ENCODE data around the gene AIMP2.
A peak's percentile ranks its signal among the peaks of the same experiment; 100 is the strongest.
"Not testable (repeated sequence)": the region's sequence is repeated elsewhere in the genome, so short reads cannot be mapped to it uniquely, and the experiment has no call there.

Gene AIMP2

DNA sequence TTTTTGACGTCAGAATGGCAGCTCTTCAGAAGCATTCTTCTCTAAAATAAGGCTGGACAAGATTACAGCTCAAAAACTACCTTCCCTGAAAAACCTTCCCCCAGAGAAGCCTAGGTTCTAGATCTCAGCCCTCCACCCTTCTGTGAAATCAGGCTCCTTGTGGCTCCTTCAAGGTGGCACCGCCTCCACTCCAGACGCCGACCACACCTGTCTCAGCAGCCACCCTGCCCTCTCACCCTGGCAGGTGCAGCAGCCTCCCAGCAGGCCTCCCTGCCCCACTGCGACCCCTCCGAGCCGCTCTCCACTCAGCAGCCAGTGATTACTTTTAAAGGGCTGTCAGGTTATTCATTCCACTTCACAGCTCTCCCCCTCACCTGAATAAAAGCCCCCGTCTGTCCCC, 35.5 kb upstream of the AIMP2 start:
- not testable (repeated sequence) for H3K23ac ChIP-seq (ENCODE audit: low read depth, low read length, poor library complexity); H2BK12ac ChIP-seq (ENCODE audit: low read length)
- WGBS, 2 donors (ENCODE audit: extremely low coverage in 2 of 2, insufficient read length in 2 of 2, insufficient replicate concordance in 1 of 2) = no CpG with 5 or more reads among the region's 8 CpGs

DNA sequence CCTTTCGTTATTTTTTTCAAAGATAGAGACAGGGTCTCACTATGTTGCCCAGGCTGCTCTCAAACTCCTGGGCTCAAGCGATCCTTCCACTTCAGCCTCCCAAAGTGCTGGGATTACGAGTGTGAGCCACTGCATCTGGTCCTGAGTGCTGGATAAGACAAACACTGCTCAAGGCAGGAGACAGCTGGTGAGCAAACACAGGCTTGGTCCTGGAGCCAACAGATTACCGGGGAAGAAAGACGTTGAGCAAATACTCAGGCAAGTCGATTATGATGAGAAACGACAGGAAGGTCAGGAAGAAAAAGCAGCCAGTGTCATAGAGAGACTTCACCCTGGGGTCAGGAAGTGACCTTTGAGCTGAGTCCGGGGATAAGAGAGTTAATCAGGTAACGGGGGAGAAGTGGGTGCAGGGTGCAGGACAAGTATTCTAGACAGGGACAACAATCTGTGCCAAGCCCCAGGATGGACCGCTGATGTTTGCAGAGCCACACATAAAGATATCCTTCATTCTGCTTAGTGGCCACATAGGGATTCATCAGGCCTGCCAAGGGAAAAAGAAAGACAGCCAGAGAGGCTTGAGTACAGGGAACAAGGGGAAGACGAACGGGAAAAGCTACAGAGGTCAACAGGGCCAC, 29.3 kb upstream of the AIMP2 start:
- not testable (repeated sequence) for H3K4me3 ChIP-seq (ENCODE audit: low read length in 2 of 2); H3K4me2 ChIP-seq (ENCODE audit: insufficient read depth, low read length, poor library complexity, severe bottlenecking); H4K91ac ChIP-seq (ENCODE audit: low read depth, low read length, poor library complexity); H3K4ac ChIP-seq (ENCODE audit: low read length); H3K18ac ChIP-seq (ENCODE audit: low read length); H3K27me3 ChIP-seq (ENCODE audit: control insufficient read depth in 3 of 3, insufficient read depth in 3 of 3, low read depth in 1 of 3, low read length in 3 of 3); H4K8ac ChIP-seq (ENCODE audit: low read depth, low read length); H3K27ac ChIP-seq (replicated peaks; ENCODE audit: low read length); H3K14ac ChIP-seq (ENCODE audit: low read length); H2BK15ac ChIP-seq (ENCODE audit: low read length); DNase-seq (ENCODE audit: low spot score); H2AK5ac ChIP-seq (ENCODE audit: low read depth, low read length); H2AFZ ChIP-seq (ENCODE audit: low read length); H3K23ac ChIP-seq (ENCODE audit: low read depth, low read length, poor library complexity); H2BK120ac ChIP-seq (ENCODE audit: low read depth, low read length); H3K79me1 ChIP-seq (ENCODE audit: low read depth, low read length); H2BK5ac ChIP-seq (ENCODE audit: low read length); H3K9ac ChIP-seq (ENCODE audit: low read depth, low read length, poor library complexity); H3K4me1 ChIP-seq (ENCODE audit: control insufficient read depth in 2 of 2, insufficient read depth in 1 of 2, low read depth in 1 of 2, low read length in 2 of 2); H3K9me3 ChIP-seq (replicated peaks in 1 of 2; ENCODE audit: control insufficient read depth in 2 of 2, insufficient read depth in 1 of 2, low read depth in 1 of 2, low read length in 2 of 2); H2BK12ac ChIP-seq (ENCODE audit: low read length)
- H3K36me3 ChIP-seq (replicated peaks in 1 of 2; ENCODE audit: control insufficient read depth in 2 of 2, insufficient read depth in 2 of 2, low read length in 2 of 2) = peaks cover 0 to 20% of the 10 kb centered on the region in 2 donors
- no CpG with 5 or more reads among the region's 12 CpGs for WGBS, 2 donors (ENCODE audit: extremely low coverage in 2 of 2, insufficient read length in 2 of 2, insufficient replicate concordance in 1 of 2)

More for the DNA sequence above, 35.5 kb upstream of the AIMP2 start:
- not testable (repeated sequence) for H2BK120ac ChIP-seq (ENCODE audit: low read depth, low read length); H3K79me1 ChIP-seq (ENCODE audit: low read depth, low read length); H3K4me1 ChIP-seq (ENCODE audit: control insufficient read depth in 2 of 2, insufficient read depth in 1 of 2, low read depth in 1 of 2, low read length in 2 of 2); H2AFZ ChIP-seq (ENCODE audit: low read length); H3K4me2 ChIP-seq (ENCODE audit: insufficient read depth, low read length, poor library complexity, severe bottlenecking); H3K9ac ChIP-seq (ENCODE audit: low read depth, low read length, poor library complexity); H2AK5ac ChIP-seq (ENCODE audit: low read depth, low read length); H3K18ac ChIP-seq (ENCODE audit: low read length); H3K9me3 ChIP-seq (replicated peaks in 1 of 2; ENCODE audit: control insufficient read depth in 2 of 2, insufficient read depth in 1 of 2, low read depth in 1 of 2, low read length in 2 of 2); H2BK15ac ChIP-seq (ENCODE audit: low read length); DNase-seq (ENCODE audit: low spot score); H2BK5ac ChIP-seq (ENCODE audit: low read length); H3K27me3 ChIP-seq (ENCODE audit: control insufficient read depth in 3 of 3, insufficient read depth in 3 of 3, low read depth in 1 of 3, low read length in 3 of 3); H3K4ac ChIP-seq (ENCODE audit: low read length); H3K36me3 ChIP-seq (replicated peaks in 1 of 2; ENCODE audit: control insufficient read depth in 2 of 2, insufficient read depth in 2 of 2, low read length in 2 of 2); H4K91ac ChIP-seq (ENCODE audit: low read depth, low read length, poor library complexity); H3K27ac ChIP-seq (replicated peaks; ENCODE audit: low read length); H3K4me3 ChIP-seq (ENCODE audit: low read length in 2 of 2); H4K8ac ChIP-seq (ENCODE audit: low read depth, low read length); H3K14ac ChIP-seq (ENCODE audit: low read length)

DNA sequence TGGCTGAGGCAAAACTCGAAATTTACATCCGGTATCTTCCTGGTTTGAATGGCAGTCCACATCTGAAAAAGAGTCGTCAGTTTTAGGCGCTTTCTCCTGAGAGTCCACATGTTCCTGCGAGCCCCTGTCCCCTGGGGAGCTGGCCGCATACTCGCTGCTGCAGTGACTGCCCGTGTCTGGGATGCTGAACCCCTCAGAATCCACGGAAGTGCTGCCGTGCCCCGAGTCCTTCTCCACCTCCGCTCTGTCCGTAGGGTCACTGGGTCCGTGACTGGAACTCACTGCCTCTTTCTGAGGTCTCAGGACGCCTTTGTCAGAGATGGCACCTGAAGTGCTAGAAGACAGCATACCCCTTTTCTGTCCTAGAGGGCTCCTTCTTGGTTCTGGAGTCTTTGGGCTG, 22.0 kb upstream of the AIMP2 start:
- not testable (repeated sequence) for H3K18ac ChIP-seq (ENCODE audit: low read length); H3K23ac ChIP-seq (ENCODE audit: low read depth, low read length, poor library complexity); H3K79me1 ChIP-seq (ENCODE audit: low read depth, low read length); H4K91ac ChIP-seq (ENCODE audit: low read depth, low read length, poor library complexity); H3K4me3 ChIP-seq (ENCODE audit: low read length in 2 of 2); H2AK5ac ChIP-seq (ENCODE audit: low read depth, low read length); H3K27ac ChIP-seq (replicated peaks; ENCODE audit: low read length); H3K4me1 ChIP-seq (ENCODE audit: control insufficient read depth in 2 of 2, insufficient read depth in 1 of 2, low read depth in 1 of 2, low read length in 2 of 2); H3K27me3 ChIP-seq (ENCODE audit: control insufficient read depth in 3 of 3, insufficient read depth in 3 of 3, low read depth in 1 of 3, low read length in 3 of 3); DNase-seq (ENCODE audit: low spot score); H3K4ac ChIP-seq (ENCODE audit: low read length); H3K9me3 ChIP-seq (replicated peaks in 1 of 2; ENCODE audit: control insufficient read depth in 2 of 2, insufficient read depth in 1 of 2, low read depth in 1 of 2, low read length in 2 of 2); H3K14ac ChIP-seq (ENCODE audit: low read length); H3K9ac ChIP-seq (ENCODE audit: low read depth, low read length, poor library complexity); H3K4me2 ChIP-seq (ENCODE audit: insufficient read depth, low read length, poor library complexity, severe bottlenecking); H4K8ac ChIP-seq (ENCODE audit: low read depth, low read length); H2BK120ac ChIP-seq (ENCODE audit: low read depth, low read length); H2BK15ac ChIP-seq (ENCODE audit: low read length); H2BK12ac ChIP-seq (ENCODE audit: low read length); H2AFZ ChIP-seq (ENCODE audit: low read length); H2BK5ac ChIP-seq (ENCODE audit: low read length)
- H3K36me3 ChIP-seq (replicated peaks in 1 of 2; ENCODE audit: control insufficient read depth in 2 of 2, insufficient read depth in 2 of 2, low read length in 2 of 2) = peaks cover 0 to 59% of the 10 kb centered on the region in 2 donors
- no CpG with 5 or more reads among the region's 15 CpGs for WGBS, 2 donors (ENCODE audit: extremely low coverage in 2 of 2, insufficient read length in 2 of 2, insufficient replicate concordance in 1 of 2)

DNA sequence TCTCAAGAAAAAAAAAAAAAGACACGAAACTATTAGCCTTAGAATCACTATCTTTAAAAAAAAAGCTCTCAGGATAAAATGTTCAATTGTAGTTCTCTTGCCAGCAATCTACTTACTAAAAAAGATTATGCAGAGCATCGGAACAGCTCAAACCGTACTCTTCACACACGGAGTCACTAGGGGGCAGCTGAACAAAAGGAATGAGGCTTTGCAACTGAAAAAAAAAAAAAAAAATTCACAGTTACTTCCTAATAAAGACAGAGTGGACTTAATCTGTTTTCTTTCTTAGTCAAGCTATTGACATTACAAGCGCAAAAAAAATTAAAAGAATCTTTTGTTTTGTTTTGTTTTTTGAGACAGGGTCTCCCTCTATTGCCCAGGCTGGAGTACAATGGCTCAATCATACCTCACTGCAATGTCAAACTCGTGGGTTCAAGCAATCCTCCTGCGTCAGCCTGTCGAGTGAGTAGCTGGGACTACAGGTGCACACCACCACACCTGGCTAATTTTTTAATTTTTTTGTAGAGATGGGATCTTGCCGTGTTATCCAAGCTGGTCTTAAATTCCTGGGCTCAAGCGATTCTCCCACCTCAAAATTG, 11.8 kb upstream of the AIMP2 start:
- Histone ChIP-seq H2AFZ (ENCODE audit: low read length) (no peak overlapping the region), H3K18ac (ENCODE audit: low read length) (no peak overlapping the region), H2BK15ac (ENCODE audit: low read length) (no peak overlapping the region), H3K4me1 (ENCODE audit: control insufficient read depth in 2 of 2, insufficient read depth in 1 of 2, low read depth in 1 of 2, low read length in 2 of 2) (no peaks in the 10 kb centered on the region), H3K27ac (replicated peaks; ENCODE audit: low read length) (no peak overlapping the region), H3K14ac (ENCODE audit: low read length) (no peak overlapping the region), H3K36me3 (replicated peaks in 1 of 2; ENCODE audit: control insufficient read depth in 2 of 2, insufficient read depth in 2 of 2, low read length in 2 of 2) (peaks cover 15 to 87% of the 10 kb centered on the region in 2 donors), H3K4me3 (ENCODE audit: low read length in 2 of 2) (no peak overlapping the region), H3K4ac (ENCODE audit: low read length) (no peak overlapping the region), H2BK12ac (ENCODE audit: low read length) (no peak overlapping the region), H3K23ac (ENCODE audit: low read depth, low read length, poor library complexity) (no peak overlapping the region), H3K27me3 (ENCODE audit: control insufficient read depth in 3 of 3, insufficient read depth in 3 of 3, low read depth in 1 of 3, low read length in 3 of 3) (no peaks in the 10 kb centered on the region), H3K9me3 (replicated peaks in 1 of 2; ENCODE audit: control insufficient read depth in 2 of 2, insufficient read depth in 1 of 2, low read depth in 1 of 2, low read length in 2 of 2) (no peaks in the 10 kb centered on the region), H3K9ac (ENCODE audit: low read depth, low read length, poor library complexity) (no peak overlapping the region), H3K4me2 (ENCODE audit: insufficient read depth, low read length, poor library complexity, severe bottlenecking) (no peak overlapping the region), H2BK5ac (ENCODE audit: low read length) (no peak overlapping the region), H4K91ac (ENCODE audit: low read depth, low read length, poor library complexity) (no peak overlapping the region), H4K8ac (ENCODE audit: low read depth, low read length) (no peak overlapping the region), H2BK120ac (ENCODE audit: low read depth, low read length) (no peak overlapping the region), H3K79me1 (ENCODE audit: low read depth, low read length) (no peaks in the 10 kb centered on the region), H2AK5ac (ENCODE audit: low read depth, low read length) (no peak overlapping the region)
- peak; percentile 21 for DNase-seq (ENCODE audit: low spot score)
- WGBS, 2 donors (ENCODE audit: extremely low coverage in 2 of 2, insufficient read length in 2 of 2, insufficient replicate concordance in 1 of 2) = no CpG with 5 or more reads among the region's 10 CpGs

Data from neuronal stem cell (in vitro differentiated cells).